OCI-LY3 (cell line): ENCODE results near the gene SLC6A9.
A peak's percentile ranks its signal among the peaks of the same experiment; 100 is the strongest.

ENCODE experiments used
- H2AFZ ChIP-seq: fragments of 200-600, 300-600 bp; shearing (Covaris generic); 2 replicates; pipeline ENCODE4 v1.6.0; 2014; ENCODE audit warnings: antibody characterized with exemption, low read depth, low read length
- H3K27ac ChIP-seq: fragments of 200-600, 300-600 bp; sonication (generic); 2 replicates; pipeline ENCODE4 v1.5.1; 2014; ENCODE audit warnings: mild to moderate bottlenecking, low read length, moderate library complexity, mixed read lengths
- H3K27me3 ChIP-seq: fragments of 200-600, 300-600 bp; sonication (generic); 2 replicates; pipeline ENCODE4 v1.6.1; 2014; ENCODE audit warnings: low read depth, low read length, mixed read lengths
- H3K36me3 ChIP-seq: fragments of 200-600, 300-600 bp; sonication (generic); replicated peaks from 2 replicates; pipeline ENCODE3; 2014; ENCODE audit warnings: low read depth, low read length, mixed read lengths
- H3K4me1 ChIP-seq: fragments of 300-600, 200-600 bp; sonication (generic); 2 replicates; pipeline ENCODE4 v1.6.1; 2014; ENCODE audit warnings: low read length, mixed read lengths
- H3K4me2 ChIP-seq: fragments of 200-600, 300-600 bp; sonication (generic); 2 replicates; pipeline ENCODE4 v1.6.1; 2014; ENCODE audit warnings: low read length, mixed read lengths
- H3K4me3 ChIP-seq: fragments of 300-600, 200-600 bp; sonication (generic); 2 replicates; pipeline ENCODE4 v1.5.1; 2014; ENCODE audit warnings: antibody characterized with exemption, mild to moderate bottlenecking, low read length, moderate library complexity
- H3K79me2 ChIP-seq: fragments of 300-600, 200-600 bp; shearing (Covaris generic); 2 replicates; pipeline ENCODE4 v1.6.1; 2014; ENCODE audit warnings: mild to moderate bottlenecking, low read length, mixed read lengths
- H3K9ac ChIP-seq: fragments of 300-600, 200-600 bp; shearing (Covaris generic); 2 replicates; pipeline ENCODE4 v1.6.0; 2014; ENCODE audit warnings: mild to moderate bottlenecking, low read length, moderate library complexity
- H3K9me3 ChIP-seq: fragments of 200-600, 300-600 bp; shearing (Covaris generic); 2 replicates; pipeline ENCODE4 v1.6.1; 2014; ENCODE audit warnings: low read length, mixed read lengths; ENCODE audit not compliant: insufficient read depth
- H4K20me1 ChIP-seq: fragments of 200-600, 300-600 bp; sonication (generic); 2 replicates; pipeline ENCODE4 v1.6.1; 2016; ENCODE audit warnings: low read length, mixed read lengths; ENCODE audit not compliant: insufficient read depth
- CTCF ChIP-seq: fragments of 200-600, 300-600 bp; sonication (generic); IDR thresholded peaks from 2 replicates; pipeline ENCODE4 v1.5.1; 2014; ENCODE audit warnings: antibody characterized with exemption, low read length, low read depth
- EZH2phosphoT487 ChIP-seq: fragments of 200-600 bp; shearing (Covaris generic); IDR thresholded peaks from 2 replicates; pipeline ENCODE4 v1.6.1; 2018; ENCODE audit warnings: antibody characterized with exemption, mixed run types, low read depth

Gene SLC6A9

GRCh38 chr1:44049839-44050238 lies 18.6 kb upstream of the SLC6A9 start:
- no peak overlapping the region for H2AFZ ChIP-seq
- H3K4me2 ChIP-seq: no peak overlapping the region
- no peak overlapping the region for H3K27ac ChIP-seq
- H3K36me3 ChIP-seq: no peaks in the 10 kb centered on the region
- H3K79me2 ChIP-seq: no peaks in the 10 kb centered on the region
- H3K4me3 ChIP-seq: no peak overlapping the region
- H3K9ac ChIP-seq: no peak overlapping the region
- no peak for TF ChIP-seq EZH2phosphoT487
- no peak for TF ChIP-seq CTCF
- peaks cover 4% of the 10 kb centered on the region for H3K4me1 ChIP-seq
- H3K27me3 ChIP-seq: no peaks in the 10 kb centered on the region
- no peaks in the 10 kb centered on the region for H4K20me1 ChIP-seq
- H3K9me3 ChIP-seq: no peaks in the 10 kb centered on the region

- TF ChIP-seq EZH2phosphoT487: no peak
- no peak for TF ChIP-seq CTCF
- Histone ChIP-seq H3K9ac (no peak overlapping the region), H3K27ac (no peak overlapping the region), H3K4me1 (peaks cover 4% of the 10 kb centered on the region), H3K79me2 (no peaks in the 10 kb centered on the region), H3K4me3 (no peak overlapping the region), H3K36me3 (no peaks in the 10 kb centered on the region), H3K27me3 (no peaks in the 10 kb centered on the region), H2AFZ (no peak overlapping the region), H3K4me2 (no peak overlapping the region), H4K20me1 (no peaks in the 10 kb centered on the region), H3K9me3 (no peaks in the 10 kb centered on the region)
Observed at GRCh38 chr1:44048532-44049215, 17.4 kb upstream of the SLC6A9 start.

- H3K79me2 ChIP-seq: no peaks in the 10 kb centered on the region
- no peaks in the 10 kb centered on the region for H3K27me3 ChIP-seq
- no peaks in the 10 kb centered on the region for H3K9me3 ChIP-seq
- 0 out of 2 replicates have a peak overlapping the region, but pooled peaks have one; percentile 16 for H3K4me2 ChIP-seq
- H3K36me3 ChIP-seq: no peaks in the 10 kb centered on the region
- H3K9ac ChIP-seq: no peak overlapping the region
- H4K20me1 ChIP-seq: no peaks in the 10 kb centered on the region
- peak overlapping the region; percentile 91 for H2AFZ ChIP-seq
- TF ChIP-seq EZH2phosphoT487: no peak
- no peak for TF ChIP-seq CTCF
- H3K4me3 ChIP-seq: no peak overlapping the region
- peaks cover 4% of the 10 kb centered on the region for H3K4me1 ChIP-seq
- H3K27ac ChIP-seq: no peak overlapping the region
Observed at GRCh38 chr1:44047131-44047530, 15.9 kb upstream of the SLC6A9 start.

GRCh38 chr1:44045064-44045463 lies 13.8 kb upstream of the SLC6A9 start:
- Histone ChIP-seq H4K20me1 (no peaks in the 10 kb centered on the region), H3K36me3 (no peaks in the 10 kb centered on the region), H3K27me3 (no peaks in the 10 kb centered on the region), H2AFZ (no peak overlapping the region), H3K4me3 (no peak overlapping the region), H3K4me1 (peaks cover 15% of the 10 kb centered on the region), H3K9me3 (no peaks in the 10 kb centered on the region), H3K9ac (no peak overlapping the region), H3K79me2 (no peaks in the 10 kb centered on the region), H3K4me2 (no peak overlapping the region), H3K27ac (no peak overlapping the region)
- TF ChIP-seq EZH2phosphoT487: no peak
- no peak for TF ChIP-seq CTCF
